Suppressor macrophage treated with lipopolysaccharide for 1 hour (primary cell): Measurements from ENCODE around the gene RAX2.
"Not testable (repeated sequence)": the region's sequence is repeated elsewhere in the genome, so short reads cannot be mapped to it uniquely, and the experiment has no call there.

Experiments used
- DNase-seq, 3 donors: peaks; one replicate each; pipeline ENCODE4 v3.0.0-alpha.2; 2020 to 2022

RAX2 gene

GRCh38 chr19:3775831-3776230 lies 3.8 kb upstream of the RAX2 start:
- no peak for DNase-seq

- no peak for DNase-seq
These were observed 3.3 kb upstream of the RAX2 start for GRCh38 chr19:3775374-3775711.

- no peak for DNase-seq
These were observed 2.8 kb upstream of the RAX2 start for GRCh38 chr19:3774621-3775373.

- DNase-seq: no peak
These were observed 1.9 kb upstream of the RAX2 start for GRCh38 chr19:3773814-3774515.

GRCh38 chr19:3771000-3771905 lies 775 bp downstream of the RAX2 start:
- DNase-seq: no peak

GRCh38 chr19:3770136-3770999 lies 1.7 kb downstream of the RAX2 start:
- DNase-seq: no peak

- DNase-seq: no peak
These were observed 2.5 kb downstream of the RAX2 start for GRCh38 chr19:3769494-3769893.

- no peak for DNase-seq
These were observed 3.3 kb downstream of the RAX2 start for GRCh38 chr19:3768748-3769099.

- DNase-seq: no peak
These were observed 3.8 kb downstream of the RAX2 start for GRCh38 chr19:3768015-3768747.

GRCh38 chr19:3767050-3767449 lies 5.0 kb downstream of the RAX2 start:
- DNase-seq: no peak

GRCh38 chr19:3766520-3766919 lies 5.5 kb downstream of the RAX2 start:
- DNase-seq: no peak

- not testable (repeated sequence) for DNase-seq
These were observed 6.3 kb downstream of the RAX2 start for GRCh38 chr19:3765757-3766156.

- DNase-seq: no peak
These were observed 6.9 kb downstream of the RAX2 start for GRCh38 chr19:3765121-3765520.

GRCh38 chr19:3762501-3763459 lies 9.2 kb downstream of the RAX2 start, which contains the start of gene MRPL54:
TSS of gene MRPL54 (plus strand) at chr19:3762682. CDS start at chr19:3762701, 19 bp downstream.
- DNase-seq: peak; percentile 100

GRCh38 chr19:3762130-3762473 lies 9.9 kb downstream of the RAX2 start:
- DNase-seq: no peak

GRCh38 chr19:3761382-3762129 lies 10.5 kb downstream of the RAX2 start, which contains the start of gene APBA3:
TSS of gene APBA3 (minus strand) at chr19:3761692. CDS start at chr19:3760264, 1,428 bp downstream.
- DNase-seq: peak; percentile 96 to 98 (median 98)

- DNase-seq: no peak
These were observed 11.1 kb downstream of the RAX2 start for GRCh38 chr19:3760871-3761361.

- DNase-seq: no peak
These were observed 12.4 kb downstream of the RAX2 start for GRCh38 chr19:3759482-3760254.

- not testable (repeated sequence) for DNase-seq
These were observed 13.7 kb downstream of the RAX2 start for GRCh38 chr19:3758297-3758696.
